MM.1S (cell line): ENCODE measurements around the gene EMP3.

Experiments used
- CTCF ChIP-seq: fragments of 300-600 bp; sonication (generic); IDR thresholded peaks from 2 replicates; pipeline ENCODE4 v1.5.1; 2016; ENCODE audit warnings: antibody characterized with exemption, low read length, mixed read lengths
- EZH2 ChIP-seq: fragments of 300-600 bp; sonication (generic); optimal IDR thresholded peaks from 2 replicates; pipeline ENCODE3; 2017; ENCODE audit warnings: low read depth, mild to moderate bottlenecking, antibody characterized with exemption, low read length, mixed read lengths

- TF ChIP-seq EZH2 = no peak
- TF ChIP-seq CTCF = no peak
Measured at GRCh38 chr19:48370955-48371354, 45.6 kb downstream of the EMP3 start.
